HAP-1 (cell line): ENCODE measurements around the gene NCKAP5.

Source experiments
- DNase-seq, 2 experiments: peaks; one replicate each; pipeline ENCODE4 v3.0.0-alpha.2; 2016 to 2020; ENCODE audit warnings: low spot score in 2 of 2
- H3K27me3 ChIP-seq: fragments of 250-450 bp; sonication (Bioruptor Pico); 2 replicates; pipeline ENCODE4 v1.5.1; 2020; ENCODE audit warnings: low read depth, mild to moderate bottlenecking, moderate library complexity
- H3K36me3 ChIP-seq: fragments of 250-450 bp; sonication (Bioruptor Pico); replicated peaks from 2 replicates; pipeline ENCODE4 v1.5.1; 2020; ENCODE audit warnings: mild to moderate bottlenecking
- H3K4me1 ChIP-seq: fragments of 250-450 bp; sonication (Bioruptor Pico); 2 replicates; pipeline ENCODE4 v1.5.1; 2020; ENCODE audit warnings: mild to moderate bottlenecking
- H3K4me3 ChIP-seq: fragments of 250-450 bp; sonication (Bioruptor Pico); 2 replicates; pipeline ENCODE4 v1.5.1; 2020; ENCODE audit warnings: mild to moderate bottlenecking, moderate library complexity
- H3K9me3 ChIP-seq: fragments of 250-450 bp; sonication (Bioruptor Pico); 2 replicates; pipeline ENCODE4 v1.5.1; 2020; ENCODE audit warnings: mild to moderate bottlenecking, moderate library complexity
- in situ Hi-C: fragments of 300-500 bp; cut with MboI; formaldehyde crosslinking; loops from 3 replicates; pipeline ENCODE4 v1.14.3; 2020; ENCODE audit warnings: low sequenced_read_pairs, inconsistent platforms, mixed read lengths

NCKAP5 gene

GRCh38 chr2:133012847-133013734 is 555.2 kb downstream of the NCKAP5 start:
- DNase-seq: no peak
- Histone ChIP-seq H3K4me1 (no peaks in the 10 kb centered on the region), H3K27me3 (no peaks in the 10 kb centered on the region), H3K4me3 (no peak overlapping the region), H3K36me3 (no peaks in the 10 kb centered on the region), H3K9me3 (no peaks in the 10 kb centered on the region)
- in situ Hi-C loops: no loop called here

DNA sequence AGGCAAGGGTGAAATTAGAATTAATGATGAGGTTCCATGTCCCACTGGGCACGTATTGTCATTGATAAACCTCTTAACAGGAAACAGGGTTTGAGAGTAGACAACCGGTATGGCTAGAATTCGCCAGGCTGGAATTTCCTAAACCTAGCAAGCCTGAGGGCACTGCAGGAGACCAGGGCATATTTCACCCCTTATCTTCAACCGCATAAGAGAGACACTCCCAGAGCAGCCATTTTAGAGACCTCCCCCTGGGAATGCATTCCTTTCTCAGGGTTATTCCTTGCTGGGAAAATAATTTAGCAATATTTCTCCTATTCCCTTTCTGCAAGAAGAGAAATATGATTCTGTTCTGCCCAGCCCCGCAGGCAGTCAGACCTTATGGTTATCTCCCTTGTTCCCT is 563.6 kb downstream of the NCKAP5 start:
- no peaks in the 10 kb centered on the region for H3K9me3 ChIP-seq
- no peaks in the 10 kb centered on the region for H3K36me3 ChIP-seq
- peak in 1 of 2 experiments; percentile 8 for DNase-seq
- no peaks in the 10 kb centered on the region for H3K27me3 ChIP-seq
- no peaks in the 10 kb centered on the region for H3K4me1 ChIP-seq
- H3K4me3 ChIP-seq: no peak overlapping the region
- in situ Hi-C loops: no loop called here

- no peak for DNase-seq
- in situ Hi-C loops: no loop called here
- Histone ChIP-seq H3K4me1 (no peaks in the 10 kb centered on the region), H3K27me3 (no peaks in the 10 kb centered on the region), H3K9me3 (no peaks in the 10 kb centered on the region), H3K4me3 (no peak overlapping the region), H3K36me3 (no peaks in the 10 kb centered on the region)
Observed at GRCh38 chr2:132999421-132999820, 568.8 kb downstream of the NCKAP5 start.

GRCh38 chr2:132998221-132998620 is 570.0 kb downstream of the NCKAP5 start:
- H3K4me1 ChIP-seq: no peaks in the 10 kb centered on the region
- in situ Hi-C loops: no loop called here
- DNase-seq: no peak
- no peaks in the 10 kb centered on the region for H3K36me3 ChIP-seq
- H3K27me3 ChIP-seq: no peaks in the 10 kb centered on the region
- H3K9me3 ChIP-seq: no peaks in the 10 kb centered on the region
- no peak overlapping the region for H3K4me3 ChIP-seq

- Histone ChIP-seq H3K4me1 (no peaks in the 10 kb centered on the region), H3K36me3 (no peaks in the 10 kb centered on the region), H3K27me3 (no peaks in the 10 kb centered on the region), H3K4me3 (no peak overlapping the region), H3K9me3 (no peaks in the 10 kb centered on the region)
- in situ Hi-C loops: no loop called here
- no peak for DNase-seq
Observed at GRCh38 chr2:132991471-132992045, 576.7 kb downstream of the NCKAP5 start.

GRCh38 chr2:132984731-132985130 is 583.5 kb downstream of the NCKAP5 start:
- H3K4me1 ChIP-seq: no peaks in the 10 kb centered on the region
- no peak overlapping the region for H3K4me3 ChIP-seq
- no peaks in the 10 kb centered on the region for H3K9me3 ChIP-seq
- DNase-seq: no peak
- no peaks in the 10 kb centered on the region for H3K27me3 ChIP-seq
- in situ Hi-C loops: no loop called here
- no peaks in the 10 kb centered on the region for H3K36me3 ChIP-seq

DNA sequence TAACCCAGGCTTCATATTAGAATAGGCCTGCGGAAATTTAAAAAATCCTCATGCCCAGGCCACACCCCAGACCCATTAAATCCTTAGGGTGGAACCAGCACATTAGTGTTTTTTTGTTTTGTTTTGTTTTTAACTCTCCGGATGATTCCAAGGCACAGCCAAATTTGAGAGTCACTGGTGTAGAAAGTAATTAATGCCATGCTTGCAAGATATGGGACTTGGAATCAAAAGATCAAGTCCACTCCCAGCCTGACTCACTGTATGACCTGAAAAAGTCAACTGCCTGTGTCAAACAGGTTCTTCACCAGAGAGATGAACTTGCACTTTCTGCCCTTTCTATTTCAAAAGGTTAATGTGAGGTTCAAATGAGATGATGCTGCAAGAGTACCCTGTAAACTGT is 588.0 kb downstream of the NCKAP5 start:
- H3K4me3 ChIP-seq: no peak overlapping the region
- H3K9me3 ChIP-seq: no peaks in the 10 kb centered on the region
- no peaks in the 10 kb centered on the region for H3K36me3 ChIP-seq
- H3K27me3 ChIP-seq: 0 out of 2 replicates have a peak, but pooled peaks cover 2% of the 10 kb centered on the region
- in situ Hi-C loops: no loop called here
- no peaks in the 10 kb centered on the region for H3K4me1 ChIP-seq
- DNase-seq: no peak

GRCh38 chr2:132979339-132980093 is 588.7 kb downstream of the NCKAP5 start:
- H3K36me3 ChIP-seq: no peaks in the 10 kb centered on the region
- in situ Hi-C loops: no loop called here
- no peaks in the 10 kb centered on the region for H3K9me3 ChIP-seq

DNA sequence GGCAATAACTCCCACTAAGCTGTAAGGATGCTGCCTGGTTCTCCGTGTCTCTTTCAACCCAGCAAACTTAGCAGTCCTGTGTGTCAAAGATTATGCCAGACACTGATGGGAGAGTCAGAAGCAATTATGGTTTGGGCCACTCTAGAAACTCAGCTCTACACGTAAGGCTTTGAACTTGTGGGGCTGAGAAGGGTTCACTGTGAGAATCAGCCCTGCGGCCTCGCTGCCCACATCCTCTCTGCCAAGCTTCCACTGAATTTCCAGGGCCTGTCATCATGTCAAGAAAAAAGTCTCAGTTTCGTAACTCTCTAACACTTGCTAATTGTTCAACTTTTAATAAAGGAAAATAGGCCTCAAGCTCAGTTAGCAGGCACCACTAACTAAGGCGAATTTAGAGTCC is 589.4 kb downstream of the NCKAP5 start:
- Histone ChIP-seq H3K27me3 (0 out of 2 replicates have a peak, but pooled peaks cover 4% of the 10 kb centered on the region), H3K4me3 (no peak overlapping the region), H3K4me1 (no peaks in the 10 kb centered on the region), H3K36me3 (no peaks in the 10 kb centered on the region), H3K9me3 (no peaks in the 10 kb centered on the region)
- no peak for DNase-seq
- in situ Hi-C loops: no loop called here

More at GRCh38 chr2:132979339-132980093, 588.7 kb downstream of the NCKAP5 start:
- no peaks in the 10 kb centered on the region for H3K4me1 ChIP-seq
- 0 out of 2 replicates have a peak, but pooled peaks cover 4% of the 10 kb centered on the region for H3K27me3 ChIP-seq
- DNase-seq: no peak
- no peak overlapping the region for H3K4me3 ChIP-seq

DNA sequence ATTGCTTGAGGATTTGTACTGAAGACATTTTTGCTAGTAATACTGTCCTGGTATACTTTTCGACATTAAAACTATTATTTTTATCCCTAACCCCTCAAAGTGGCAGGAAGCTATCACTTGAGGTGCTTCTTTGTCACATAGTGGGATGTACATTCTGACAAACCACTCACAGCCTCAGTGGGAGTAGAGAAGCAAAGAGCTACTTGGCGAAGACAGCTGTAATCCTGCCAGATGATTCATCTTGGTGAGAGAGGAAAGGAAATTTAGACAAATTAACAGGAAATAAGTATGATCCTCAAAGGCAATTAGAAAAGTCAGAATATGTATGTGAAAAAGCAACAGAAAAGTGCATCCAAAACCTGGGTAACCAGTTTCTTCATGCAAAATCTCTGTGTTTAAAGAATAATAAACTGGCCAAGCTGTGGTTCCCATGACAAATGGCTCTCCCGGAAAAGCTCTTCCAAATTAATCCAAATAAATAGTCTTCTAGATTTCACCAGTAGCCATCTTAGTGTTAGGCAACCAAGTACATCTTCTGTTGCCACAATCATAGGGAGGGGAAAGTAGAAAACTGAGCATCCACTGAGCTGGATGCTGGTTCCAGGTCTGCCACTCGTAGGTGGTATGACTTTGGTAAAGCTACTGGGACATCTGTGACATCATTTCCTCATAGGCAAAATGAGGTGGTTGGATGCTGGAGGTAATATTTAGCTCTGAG is 590.3 kb downstream of the NCKAP5 start:
- in situ Hi-C loops: no loop called here
- Histone ChIP-seq H3K27me3 (0 out of 2 replicates have a peak, but pooled peaks cover 4% of the 10 kb centered on the region), H3K36me3 (no peaks in the 10 kb centered on the region), H3K9me3 (no peaks in the 10 kb centered on the region), H3K4me1 (no peaks in the 10 kb centered on the region), H3K4me3 (no peak overlapping the region)
- DNase-seq: no peak

- no peaks in the 10 kb centered on the region for H3K36me3 ChIP-seq
- DNase-seq: no peak
- H3K4me3 ChIP-seq: no peak overlapping the region
- 0 out of 2 replicates have a peak, but pooled peaks cover 4% of the 10 kb centered on the region for H3K27me3 ChIP-seq
- no peaks in the 10 kb centered on the region for H3K4me1 ChIP-seq
- H3K9me3 ChIP-seq: no peaks in the 10 kb centered on the region
- in situ Hi-C loops: no loop called here
Observed at GRCh38 chr2:132975193-132976105, 592.8 kb downstream of the NCKAP5 start.

- in situ Hi-C loops: no loop called here
- H3K27me3 ChIP-seq: 0 out of 2 replicates have a peak, but pooled peaks cover 4% of the 10 kb centered on the region
- H3K9me3 ChIP-seq: no peaks in the 10 kb centered on the region
- H3K4me1 ChIP-seq: no peaks in the 10 kb centered on the region
- H3K36me3 ChIP-seq: no peaks in the 10 kb centered on the region
- DNase-seq: no peak
- H3K4me3 ChIP-seq: no peak overlapping the region
Observed at GRCh38 chr2:132974467-132975095, 593.7 kb downstream of the NCKAP5 start.
